Activated CD4-positive, CD25-positive, alpha-beta regulatory T cell (primary cell): ENCODE measurements around the gene MYO3B.
"Not testable (repeated sequence)": the region's sequence is repeated elsewhere in the genome, so short reads cannot be mapped to it uniquely, and the experiment has no call there.

Source experiments
- DNase-seq, 4 experiments: peaks; one replicate each; lab custom pipeline; 2025; lab: John Stamatoyannopoulos, UW

Gene MYO3B

GRCh38 chr2:170263728-170264521 lies 86.0 kb downstream of the MYO3B start:
- not testable (repeated sequence) for DNase-seq

- no peak for DNase-seq
Observed at GRCh38 chr2:170264522-170264860, 86.5 kb downstream of the MYO3B start.

GRCh38 chr2:170264865-170265264 lies 86.9 kb downstream of the MYO3B start:
- no peak for DNase-seq

GRCh38 chr2:170265321-170265720 lies 87.4 kb downstream of the MYO3B start:
- DNase-seq = no peak

GRCh38 chr2:170266358-170266757 lies 88.4 kb downstream of the MYO3B start:
- no peak for DNase-seq

GRCh38 chr2:170267071-170267470 lies 89.1 kb downstream of the MYO3B start:
- DNase-seq = no peak

- DNase-seq = no peak
Observed at GRCh38 chr2:170270278-170270864, 92.4 kb downstream of the MYO3B start.

GRCh38 chr2:170271340-170271739 lies 93.4 kb downstream of the MYO3B start:
- no peak for DNase-seq

GRCh38 chr2:170276056-170276455 lies 98.1 kb downstream of the MYO3B start:
- DNase-seq = no peak

- DNase-seq = no peak
Observed at GRCh38 chr2:170276925-170277629, 99.1 kb downstream of the MYO3B start.

- no peak for DNase-seq
Observed at GRCh38 chr2:170277951-170278350, 100.0 kb downstream of the MYO3B start.

- DNase-seq = not testable (repeated sequence)
Observed at GRCh38 chr2:170279615-170280014, 101.7 kb downstream of the MYO3B start.

GRCh38 chr2:170282851-170283250 lies 104.9 kb downstream of the MYO3B start:
- no peak for DNase-seq

GRCh38 chr2:170284205-170284604 lies 106.3 kb downstream of the MYO3B start:
- DNase-seq = no peak

- DNase-seq = no peak
Observed at GRCh38 chr2:170288859-170289258, 110.9 kb downstream of the MYO3B start.

GRCh38 chr2:170291474-170291873 lies 113.5 kb downstream of the MYO3B start:
- no peak for DNase-seq

GRCh38 chr2:170292415-170292814 lies 114.5 kb downstream of the MYO3B start:
- DNase-seq = no peak

GRCh38 chr2:170297496-170297895 lies 119.5 kb downstream of the MYO3B start:
- DNase-seq = no peak

GRCh38 chr2:170298115-170298514 lies 120.2 kb downstream of the MYO3B start:
- DNase-seq = no peak

- no peak for DNase-seq
Observed at GRCh38 chr2:170298861-170299429, 121.0 kb downstream of the MYO3B start.

- DNase-seq = no peak
Observed at GRCh38 chr2:170300993-170301392, 123.0 kb downstream of the MYO3B start.

GRCh38 chr2:170301626-170302025 lies 123.7 kb downstream of the MYO3B start:
- no peak for DNase-seq

- DNase-seq = no peak
Observed at GRCh38 chr2:170305711-170306110, 127.8 kb downstream of the MYO3B start.
